ENCODE results near the gene GIT1. TPM values are rescaled to one million over a fixed set of nuclear protein-coding genes. Genes with fewer than 3 reads are reported as not detected.
A peak's percentile ranks its signal among the peaks of the same experiment; 100 is the strongest.

The GIT1 gene
- total RNA-seq, 4 donors from 2014 or later, result 35.7 to 71.7 (median 42.4) TPM

DNA sequence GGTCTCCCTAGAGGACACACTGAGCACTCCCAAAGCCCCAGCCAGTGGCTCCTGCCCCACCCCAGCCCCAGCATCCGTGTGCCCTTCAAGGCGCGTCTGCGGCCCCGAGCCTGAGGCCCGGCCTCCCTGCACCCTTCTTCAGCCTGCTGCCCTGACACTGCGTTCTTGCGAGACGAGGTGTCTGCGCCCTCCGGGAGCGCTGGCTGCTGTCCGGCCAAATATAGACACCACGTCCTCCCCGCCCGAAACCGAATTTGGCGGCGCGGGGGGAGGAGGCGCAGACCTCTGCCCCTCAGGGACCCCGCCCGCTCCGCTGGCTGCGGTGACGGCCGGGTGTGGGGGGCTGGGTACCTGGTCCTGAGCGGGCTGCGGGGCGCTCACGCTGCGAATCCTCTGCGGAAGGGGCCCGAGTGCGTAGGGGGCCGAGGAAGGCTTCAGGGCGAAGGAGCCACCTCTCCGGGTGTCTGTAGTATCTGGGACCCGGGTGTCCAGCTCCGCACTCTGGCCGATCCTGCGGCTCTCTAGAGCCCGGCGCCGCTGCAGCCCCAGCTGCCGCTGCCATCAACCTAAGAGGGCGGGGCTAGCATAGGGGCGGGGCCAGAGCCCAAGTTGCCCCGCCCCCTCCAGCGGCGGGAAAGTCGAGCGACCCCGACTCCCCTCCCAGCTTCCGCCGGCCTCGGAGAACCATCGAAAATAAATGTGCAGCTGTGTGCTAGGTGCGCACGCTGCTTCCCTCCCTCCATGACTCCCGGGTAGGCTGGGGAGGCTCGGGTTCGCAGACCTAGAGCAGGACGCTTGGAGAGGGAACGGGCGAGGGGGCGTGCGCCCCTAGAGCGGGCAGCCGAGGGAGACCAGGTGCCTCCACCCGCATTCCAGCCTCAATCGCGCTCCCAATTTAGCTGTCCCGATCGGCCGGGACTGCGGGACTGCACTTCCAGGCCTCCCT is 33.2 kb upstream of the GIT1 start, which contains the start of gene CORO6:
Gene CORO6, minus strand, starts transcription at position 576 of the 946 bp plus-strand sequence. CDS start 1,491 bp downstream, outside the sequence.
- TF ChIP-seq, protein P1, sequence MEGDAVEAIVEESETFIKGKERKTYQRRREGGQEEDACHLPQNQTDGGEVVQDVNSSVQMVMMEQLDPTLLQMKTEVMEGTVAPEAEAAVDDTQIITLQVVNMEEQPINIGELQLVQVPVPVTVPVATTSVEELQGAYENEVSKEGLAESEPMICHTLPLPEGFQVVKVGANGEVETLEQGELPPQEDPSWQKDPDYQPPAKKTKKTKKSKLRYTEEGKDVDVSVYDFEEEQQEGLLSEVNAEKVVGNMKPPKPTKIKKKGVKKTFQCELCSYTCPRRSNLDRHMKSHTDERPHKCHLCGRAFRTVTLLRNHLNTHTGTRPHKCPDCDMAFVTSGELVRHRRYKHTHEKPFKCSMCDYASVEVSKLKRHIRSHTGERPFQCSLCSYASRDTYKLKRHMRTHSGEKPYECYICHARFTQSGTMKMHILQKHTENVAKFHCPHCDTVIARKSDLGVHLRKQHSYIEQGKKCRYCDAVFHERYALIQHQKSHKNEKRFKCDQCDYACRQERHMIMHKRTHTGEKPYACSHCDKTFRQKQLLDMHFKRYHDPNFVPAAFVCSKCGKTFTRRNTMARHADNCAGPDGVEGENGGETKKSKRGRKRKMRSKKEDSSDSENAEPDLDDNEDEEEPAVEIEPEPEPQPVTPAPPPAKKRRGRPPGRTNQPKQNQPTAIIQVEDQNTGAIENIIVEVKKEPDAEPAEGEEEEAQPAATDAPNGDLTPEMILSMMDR (IDR thresholded peaks at IDR 0.05), result no peak
- TF ChIP-seq POLR2A (IDR thresholded peaks at IDR 0.05), result peak in 1 of 2 donors; percentile 79
- Histone ChIP-seq H3K36me3 (no peaks in the 10 kb centered on the region), H3K27ac (peak within 1 kb of the TSS in 2 of 3 donors; percentile 41 to 50), H3K4me1 (peaks cover 16 to 75% of the 10 kb centered on the region in 2 donors), H3K27me3 (no peaks in the 10 kb centered on the region), H3K4me3 (replicated peaks in 1 of 3) (peak within 1 kb of the TSS; percentile 51 to 83 (median 80)), H3K9me3 (no peaks in the 10 kb centered on the region)
- intact Hi-C loops (cut with DNase I), result no loop called here
- 12 to 21% methylated on average over 26 to 36 of the region's 77 CpGs for WGBS, 2 donors
- DNase-seq, result peak; percentile 47 to 52

DNA sequence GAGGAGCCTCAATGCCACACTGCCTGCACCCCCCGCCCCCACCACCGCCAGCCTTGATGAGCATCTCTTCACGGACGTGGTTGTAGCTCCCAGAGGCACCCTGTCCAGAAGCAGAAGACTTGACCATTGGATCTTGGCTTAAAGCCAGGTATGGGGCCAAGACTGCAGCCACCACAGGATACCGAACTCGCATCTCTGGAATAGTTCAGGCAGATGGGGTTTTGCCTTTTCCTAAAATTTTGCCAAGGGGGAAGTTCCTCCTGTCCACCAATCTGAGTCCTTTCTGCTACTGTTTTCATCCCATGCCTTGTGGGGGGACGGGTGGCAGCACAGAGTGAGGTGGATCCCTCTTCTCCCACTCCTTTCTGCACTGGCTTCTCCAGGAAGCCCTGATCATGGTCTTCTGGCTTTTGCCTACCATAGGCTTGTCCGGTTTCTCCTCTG is 32.3 kb upstream of the GIT1 start:
- Histone ChIP-seq H3K4me3 (replicated peaks in 1 of 3) (peak overlapping the region in 2 of 3 donors; percentile 51 to 80), H3K9me3 (no peaks in the 10 kb centered on the region), H3K36me3 (no peaks in the 10 kb centered on the region), H3K27me3 (no peaks in the 10 kb centered on the region), H3K4me1 (peaks cover 17 to 75% of the 10 kb centered on the region in 2 donors), H3K27ac (peak overlapping the region in 2 of 3 donors; percentile 41 to 50)
- TF ChIP-seq, protein P1 (IDR thresholded peaks at IDR 0.05), result no peak
- no peak for TF ChIP-seq POLR2A (IDR thresholded peaks at IDR 0.05)
- peak in 1 of 2 donors; percentile 25 for DNase-seq
- intact Hi-C loops (cut with DNase I), result no loop called here
- 66 to 76% methylated on average over 7 to 8 of the region's 8 CpGs for WGBS, 2 donors

DNA sequence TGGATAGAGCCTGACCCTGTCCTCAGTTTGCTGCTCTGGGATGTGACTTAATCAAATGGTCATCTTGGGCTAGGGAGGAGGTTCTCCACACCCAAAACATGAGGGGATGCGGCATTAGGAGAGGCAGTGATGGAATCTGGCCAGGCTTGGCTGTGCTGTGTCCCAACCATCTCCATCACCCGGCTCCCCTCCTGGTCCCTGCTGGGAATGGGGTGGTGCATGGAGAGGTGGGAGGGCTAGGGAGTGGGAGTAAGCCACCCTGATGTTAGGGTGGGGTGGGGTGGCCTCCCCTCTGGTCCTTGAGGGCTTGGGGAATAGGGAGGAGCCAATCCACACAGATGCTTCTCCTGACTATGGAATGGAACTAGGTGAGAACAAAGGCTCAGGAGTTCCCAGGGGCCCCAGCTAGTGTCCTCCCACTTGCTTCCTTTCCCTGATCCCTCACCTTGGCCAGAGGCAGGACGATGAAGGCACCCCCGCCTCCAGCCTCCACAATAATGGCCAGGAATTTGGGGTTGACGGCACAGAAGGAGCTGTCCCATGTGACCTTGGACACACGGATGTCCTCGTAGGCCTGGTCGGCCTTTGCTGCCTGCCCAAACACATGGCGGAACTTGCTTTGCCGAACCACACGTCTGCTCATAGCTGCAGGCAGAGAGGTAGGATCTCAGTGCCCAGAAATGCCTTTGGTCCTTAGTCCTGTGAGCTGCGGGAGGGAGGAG is 31.5 kb upstream of the GIT1 start:
- no peak overlapping the region for H3K27ac ChIP-seq
- H3K4me1 ChIP-seq, result peaks cover 25 to 75% of the 10 kb centered on the region in 2 donors
- intact Hi-C loops (cut with DNase I), result no loop called here
- H3K9me3 ChIP-seq, result no peaks in the 10 kb centered on the region
- WGBS, 2 donors, result 96% methylated on average over 12 of the region's 12 CpGs
- H3K36me3 ChIP-seq, result no peaks in the 10 kb centered on the region
- no peak overlapping the region for H3K4me3 ChIP-seq (replicated peaks in 1 of 3)
- TF ChIP-seq, protein P1 (IDR thresholded peaks at IDR 0.05), result no peak
- TF ChIP-seq POLR2A (IDR thresholded peaks at IDR 0.05), result no peak
- DNase-seq, result no peak
- no peaks in the 10 kb centered on the region for H3K27me3 ChIP-seq

DNA sequence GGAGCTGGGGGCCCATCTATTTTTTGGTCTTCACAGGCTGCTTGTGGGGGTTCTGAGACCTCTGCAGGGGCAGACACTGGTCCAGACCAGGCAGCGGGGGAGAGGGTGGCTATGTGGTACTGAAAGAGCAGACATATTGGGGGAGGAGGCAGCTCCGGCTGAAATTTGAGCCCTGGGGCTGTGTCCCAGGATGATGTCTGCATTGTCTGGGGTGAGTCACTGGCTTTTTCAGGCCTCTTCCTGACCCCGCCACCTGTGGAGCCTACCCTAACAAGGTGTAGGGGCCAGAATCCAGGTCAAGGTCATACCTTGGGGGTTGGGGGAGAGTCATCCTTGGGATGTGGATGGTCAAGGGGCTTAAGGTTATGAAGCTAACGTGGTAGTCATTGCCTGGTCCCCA is 30.8 kb upstream of the GIT1 start:
- H3K27ac ChIP-seq, result no peak overlapping the region
- no peak for DNase-seq
- H3K4me1 ChIP-seq, result peaks cover 31 to 72% of the 10 kb centered on the region in 2 donors
- no peaks in the 10 kb centered on the region for H3K36me3 ChIP-seq
- 94 to 100% methylated on average over 4 of the region's 4 CpGs for WGBS, 2 donors
- TF ChIP-seq, protein P1 (IDR thresholded peaks at IDR 0.05), result no peak
- TF ChIP-seq POLR2A (IDR thresholded peaks at IDR 0.05), result no peak
- no peaks in the 10 kb centered on the region for H3K27me3 ChIP-seq
- intact Hi-C loops (cut with DNase I), result no loop called here
- no peaks in the 10 kb centered on the region for H3K9me3 ChIP-seq
- H3K4me3 ChIP-seq (replicated peaks in 1 of 3), result no peak overlapping the region

All from thyroid gland (tissue), 4 donors.